HG02852 (cell line): ENCODE data around the gene CELF4.

Source experiments
- ATAC-seq: cut with Tn5 transposase; IDR thresholded peaks from one replicate; pipeline ENCODE4 v1.9.1; 2021; ENCODE audit warnings: mild to moderate bottlenecking, moderate library complexity; ENCODE audit not compliant: unreplicated experiment

CELF4 gene

GRCh38 chr18:37266290-37266689 lies 299.3 kb downstream of the CELF4 start:
- ATAC-seq: no peak

- no peak for ATAC-seq
Measured at GRCh38 chr18:37265382-37265781, 300.2 kb downstream of the CELF4 start.

DNA sequence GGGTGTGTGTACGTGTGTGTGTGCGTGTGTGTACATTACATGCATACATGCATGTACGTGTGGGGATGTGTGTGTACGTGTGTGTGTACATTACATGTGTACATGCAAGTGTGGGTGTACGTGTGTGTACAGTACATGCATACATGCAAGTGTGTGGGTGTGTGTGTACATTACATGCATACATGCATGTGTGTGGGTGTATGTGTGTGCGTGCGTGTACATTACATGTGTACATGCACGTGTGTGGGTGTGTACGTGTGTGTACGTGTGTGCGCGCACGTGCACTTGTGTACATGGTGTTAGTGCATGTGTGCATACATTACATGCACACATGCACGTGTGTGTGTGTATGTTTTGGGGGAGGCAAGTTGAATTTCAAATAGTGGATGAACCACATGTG lies 300.6 kb downstream of the CELF4 start:
- ATAC-seq: no peak

GRCh38 chr18:37261988-37262387 lies 303.6 kb downstream of the CELF4 start:
- ATAC-seq: no peak

DNA sequence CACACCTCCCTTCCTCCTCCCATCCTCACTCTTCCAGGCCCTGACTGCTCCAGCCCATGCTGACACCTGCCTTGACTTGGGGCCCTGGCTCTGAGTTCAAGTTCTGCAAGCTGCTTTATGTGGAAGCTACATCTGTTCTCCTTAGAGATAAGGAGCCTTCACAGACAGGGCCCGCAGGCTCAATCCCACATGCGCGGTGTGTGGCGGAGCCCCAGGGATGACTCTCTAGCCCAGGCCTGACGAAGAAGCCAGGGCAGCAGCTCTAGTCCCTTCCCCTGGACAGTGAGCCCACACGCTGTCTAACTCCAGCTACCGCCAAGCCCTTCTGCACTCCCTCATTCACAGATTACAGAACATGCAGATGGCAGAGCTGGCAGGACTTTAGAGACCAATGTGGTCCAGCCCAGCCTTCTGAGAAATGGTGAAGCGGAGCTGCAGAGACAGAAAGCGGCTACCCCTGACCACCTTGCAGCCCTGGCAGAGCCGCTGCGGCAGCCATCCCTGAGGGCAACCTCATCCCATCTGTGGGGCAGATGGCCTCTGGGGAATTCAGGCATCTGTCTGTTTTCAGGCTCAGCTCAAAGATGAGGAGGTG lies 304.3 kb downstream of the CELF4 start:
- ATAC-seq: no peak

DNA sequence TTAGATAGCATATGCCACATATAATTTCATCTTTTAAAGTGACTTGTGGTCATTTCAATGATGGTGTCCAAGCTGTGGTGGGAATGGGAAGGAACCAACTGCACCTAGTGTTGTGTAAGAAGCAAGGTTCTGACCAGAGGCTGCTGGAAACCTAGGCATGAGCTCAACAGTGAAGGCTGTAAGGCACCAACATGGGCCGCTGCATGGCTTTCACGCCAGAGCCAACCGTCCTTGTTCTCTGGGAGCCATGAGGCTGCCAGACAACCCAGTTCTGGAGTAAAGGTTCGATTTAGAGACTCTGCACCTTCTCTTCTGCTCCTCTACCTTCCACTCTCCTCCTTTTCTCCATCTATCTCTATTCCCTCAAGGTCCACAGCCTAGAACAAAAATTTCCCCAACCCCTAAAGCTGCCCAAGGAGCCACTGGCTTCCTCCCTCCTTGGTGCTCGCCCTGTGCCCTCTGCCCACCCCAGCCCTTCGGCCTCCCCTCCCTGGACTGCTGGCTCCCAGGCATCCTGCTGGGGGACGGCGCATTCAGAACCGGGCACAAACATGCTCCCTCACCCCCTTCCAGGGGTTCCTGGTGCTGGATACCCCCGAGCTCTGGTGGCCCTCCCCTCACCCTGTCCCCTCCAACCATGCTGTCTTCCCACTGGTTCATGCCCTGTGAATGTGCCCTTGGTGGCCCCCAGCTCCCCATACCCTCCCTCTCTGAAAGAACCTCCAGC lies 305.1 kb downstream of the CELF4 start:
- ATAC-seq: no peak

DNA sequence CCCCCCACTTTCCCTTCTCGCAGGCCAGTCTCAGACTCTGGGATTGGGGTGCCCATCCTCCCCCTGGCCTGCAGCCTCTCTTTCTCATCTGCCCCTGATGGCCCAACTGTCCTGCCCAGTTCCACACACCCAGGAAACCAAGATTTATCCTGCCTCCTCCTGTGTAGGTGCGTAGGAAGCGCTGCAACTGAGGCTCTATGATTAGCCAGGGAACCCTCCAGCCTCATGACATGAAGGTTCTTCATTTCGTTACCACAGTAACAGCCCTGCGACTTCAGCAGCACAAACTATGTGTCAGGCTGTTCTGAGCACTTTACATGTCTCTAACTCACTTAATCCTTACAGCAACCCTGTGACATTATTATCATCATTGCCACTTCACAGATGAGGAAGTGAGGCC lies 305.9 kb downstream of the CELF4 start:
- ATAC-seq: no peak

DNA sequence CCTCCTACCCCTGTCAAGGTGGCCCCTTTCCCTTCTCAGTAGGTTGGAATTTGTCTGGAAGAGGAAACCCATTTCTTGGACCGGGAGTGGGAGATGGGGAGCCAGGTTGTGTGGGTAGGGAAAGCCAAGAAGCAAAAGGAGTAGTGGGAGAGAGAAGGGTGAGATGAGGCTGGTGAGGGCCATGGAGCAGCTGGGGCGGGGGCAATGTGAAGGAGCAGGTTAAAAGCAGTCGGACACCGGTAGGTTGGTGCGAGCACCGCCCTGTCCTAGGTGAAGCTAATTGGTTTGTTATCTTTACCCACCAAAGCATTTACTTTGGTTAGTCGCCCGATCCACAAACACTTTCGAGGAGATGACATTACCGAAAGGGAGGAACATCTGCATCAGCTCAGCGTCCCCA lies 306.8 kb downstream of the CELF4 start:
- ATAC-seq: no peak

GRCh38 chr18:37258131-37258530 lies 307.5 kb downstream of the CELF4 start:
- no peak for ATAC-seq

DNA sequence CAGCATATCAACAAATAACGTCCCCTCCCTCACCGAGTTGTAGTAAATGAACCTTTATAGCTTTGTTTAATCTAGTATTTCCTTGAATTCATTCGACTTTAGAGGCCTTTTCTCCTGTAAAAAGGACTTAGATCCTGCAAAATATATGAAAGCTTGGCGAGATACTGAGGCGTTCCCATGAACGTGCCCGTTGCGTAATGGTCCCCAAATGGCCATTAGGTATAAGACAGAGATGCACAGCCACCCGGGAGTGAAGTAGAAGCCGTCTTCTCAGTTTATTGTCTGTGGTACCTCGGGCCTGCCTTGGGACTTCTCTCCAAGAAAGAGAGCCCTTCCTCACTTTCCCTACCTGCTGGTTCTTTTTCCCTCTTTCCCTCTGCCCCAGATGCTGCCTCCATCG lies 310.6 kb downstream of the CELF4 start:
- no peak for ATAC-seq

- no peak for ATAC-seq
Measured at GRCh38 chr18:37254236-37254754, 311.3 kb downstream of the CELF4 start.

DNA sequence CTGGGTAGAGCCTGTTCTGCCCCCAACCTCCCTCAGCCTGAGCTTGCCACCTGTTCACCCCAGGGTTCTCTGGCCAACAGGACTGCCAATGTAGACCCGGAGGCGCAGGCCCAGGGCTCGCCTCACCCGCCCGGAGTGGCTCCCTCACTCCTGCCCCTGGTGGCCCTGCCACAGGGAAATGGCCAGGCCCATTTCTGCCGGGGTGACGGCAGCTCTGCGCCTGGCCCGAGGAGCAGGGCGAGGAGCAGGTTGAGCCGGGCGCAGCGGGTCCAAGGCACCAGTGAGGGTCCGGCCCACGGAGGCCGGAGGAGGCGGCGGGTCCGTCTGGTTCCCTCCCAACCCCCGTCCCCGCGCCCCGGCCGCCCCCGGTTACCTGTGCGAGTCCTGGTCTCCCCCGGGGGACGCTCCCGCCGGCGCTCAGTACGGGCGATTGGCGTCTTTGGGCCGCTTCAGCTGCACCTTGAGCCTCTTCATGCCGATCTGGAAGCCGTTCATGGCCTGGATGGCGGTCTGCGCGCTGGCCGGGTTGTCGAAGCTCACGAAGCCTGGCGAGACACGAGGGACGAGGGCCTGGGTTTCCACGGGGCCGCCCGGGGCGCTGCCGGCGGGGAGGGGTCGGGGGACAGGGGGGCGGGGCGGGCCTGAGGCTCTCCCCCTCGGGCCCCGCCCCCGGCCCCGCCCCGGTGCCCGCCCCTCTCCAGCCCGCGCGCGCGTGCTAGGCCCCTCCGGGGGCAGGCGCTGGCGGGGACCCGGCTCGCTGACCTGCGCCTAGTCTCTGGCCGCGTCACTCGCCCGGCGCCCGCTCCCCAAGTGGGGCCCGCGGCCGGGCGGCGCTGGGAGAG lies 312.0 kb downstream of the CELF4 start:
- ATAC-seq: no peak

DNA sequence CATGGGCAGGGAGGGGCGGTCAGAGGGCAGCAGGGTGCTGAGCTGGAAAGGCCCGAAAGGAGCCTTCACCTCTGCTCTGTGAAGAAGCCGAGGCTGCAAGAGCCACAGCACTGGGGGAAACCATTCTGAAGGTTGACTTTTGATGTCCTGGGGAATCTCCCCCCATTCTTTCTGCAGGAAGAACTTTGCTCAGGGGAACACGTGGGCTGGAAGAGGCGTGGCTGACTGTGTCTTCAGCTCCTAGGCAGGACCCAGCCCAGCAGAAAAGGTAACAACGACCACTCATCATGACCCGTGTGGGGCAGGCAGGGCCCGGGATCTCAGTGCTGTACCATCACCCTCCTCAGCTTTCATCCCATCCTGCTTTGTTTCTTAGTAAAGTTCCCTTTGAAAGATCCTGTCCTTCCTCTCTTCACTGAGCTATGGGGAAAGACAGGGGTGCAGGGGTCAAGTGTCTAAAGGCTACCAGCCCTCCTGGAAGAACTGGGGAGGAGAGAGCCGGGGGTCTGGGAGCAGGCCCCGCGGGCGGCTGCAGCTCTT lies 312.7 kb downstream of the CELF4 start:
- no peak for ATAC-seq

GRCh38 chr18:37252342-37252741 lies 313.3 kb downstream of the CELF4 start:
- ATAC-seq: no peak

- ATAC-seq: no peak
Measured at GRCh38 chr18:37251679-37252078, 313.9 kb downstream of the CELF4 start.

GRCh38 chr18:37249895-37250618 lies 315.5 kb downstream of the CELF4 start:
- ATAC-seq: no peak

DNA sequence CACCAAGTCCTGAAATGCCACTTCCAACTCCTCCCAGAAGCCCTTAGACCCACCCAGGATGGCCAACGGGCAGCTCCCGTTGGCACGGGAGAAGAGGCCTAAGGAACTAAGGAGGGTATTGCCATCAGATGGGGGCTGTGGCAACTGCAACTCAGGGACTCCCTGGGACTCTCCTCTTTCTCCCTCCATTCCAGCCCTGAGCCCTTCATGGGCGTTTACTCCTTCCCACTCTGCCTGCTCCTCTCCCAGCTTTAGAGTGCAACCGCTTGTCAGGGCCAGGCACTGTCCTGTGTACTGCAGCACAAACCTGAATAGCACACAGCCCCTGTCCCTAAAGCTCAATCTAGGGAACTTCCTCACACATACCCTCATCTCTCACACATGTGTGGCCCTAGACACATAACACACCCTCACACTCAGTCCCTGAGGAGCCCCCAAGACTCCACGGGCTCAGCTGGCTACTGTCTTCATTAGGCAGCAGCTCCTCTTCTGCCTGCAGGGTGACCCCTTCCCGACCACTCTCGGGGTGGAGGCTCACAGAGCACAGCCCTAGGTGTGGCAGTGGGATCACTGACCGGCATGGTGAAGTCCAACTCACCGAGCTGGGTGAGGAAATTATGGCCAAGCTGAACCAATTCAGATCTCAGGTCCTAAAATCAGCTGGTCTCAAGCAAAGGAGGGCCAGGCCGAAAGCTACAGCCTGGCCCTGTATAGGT lies 316.3 kb downstream of the CELF4 start:
- no peak for ATAC-seq

DNA sequence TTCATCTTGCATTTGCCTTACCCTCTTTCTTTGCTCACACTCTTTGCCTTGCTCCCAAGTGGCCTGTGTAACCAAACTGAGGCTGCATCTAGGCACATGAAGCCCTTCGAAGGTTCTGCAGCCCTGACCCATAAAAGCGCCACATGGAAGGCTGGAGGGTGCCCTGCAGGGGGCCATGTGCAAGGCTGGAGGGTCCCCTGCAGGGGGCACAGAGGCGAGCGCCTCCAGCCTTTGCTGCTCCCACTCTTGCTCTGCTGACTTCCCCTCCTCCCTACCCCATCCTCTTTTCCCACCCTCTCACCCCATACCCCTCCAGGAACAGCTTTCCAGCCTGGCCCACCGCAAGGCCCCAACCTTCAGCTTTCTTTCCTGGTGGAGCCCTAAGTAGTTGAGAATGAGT lies 317.3 kb downstream of the CELF4 start:
- no peak for ATAC-seq

GRCh38 chr18:37247497-37248161 lies 318.0 kb downstream of the CELF4 start:
- ATAC-seq: no peak
